Kidney glomerular epithelial cell (primary cell): ENCODE data around the gene TTC7B.

Experiments used
- DNase-seq: peaks from one replicate; lab custom pipeline; 2025; lab: John Stamatoyannopoulos, UW

The TTC7B gene

DNA sequence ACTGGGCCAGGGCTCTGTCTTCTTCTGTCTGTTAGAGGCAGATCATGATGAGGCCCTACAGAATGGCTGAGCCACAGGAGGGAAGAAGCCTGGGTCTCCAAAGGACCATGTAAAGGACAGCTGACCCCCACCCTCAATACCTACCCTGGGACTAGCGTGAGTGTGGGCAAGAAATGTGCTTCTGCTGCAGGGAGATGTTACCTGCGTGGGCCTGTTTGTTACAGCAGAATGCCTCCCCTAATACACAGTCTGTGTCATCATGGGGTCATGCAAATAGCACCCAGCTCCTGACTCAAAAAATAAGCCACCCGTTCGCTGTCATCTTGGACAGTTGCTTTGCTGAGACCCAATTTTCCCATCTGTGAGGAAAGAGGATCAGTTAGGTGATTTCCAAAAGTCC, 328.8 kb downstream of the TTC7B start:
- no peak for DNase-seq

DNA sequence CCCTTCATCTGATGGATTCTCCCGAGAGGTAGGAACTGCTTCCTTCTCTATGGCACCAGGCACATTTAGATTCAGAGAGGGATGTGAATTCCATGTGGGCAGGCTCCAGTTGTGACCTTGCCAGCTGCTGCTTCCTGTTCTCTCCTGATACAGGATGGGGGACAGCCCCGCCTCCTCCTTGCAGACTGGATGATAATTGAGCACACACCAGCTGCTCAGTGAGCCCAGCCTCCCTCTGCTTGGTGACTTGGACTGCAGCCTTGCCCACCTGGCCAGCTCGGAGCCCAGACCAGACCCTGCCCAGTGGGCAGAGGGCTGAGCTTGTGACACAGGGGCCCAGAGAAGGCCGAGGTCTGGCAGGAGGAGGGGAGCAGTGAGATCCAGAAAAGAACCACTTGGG, 329.2 kb downstream of the TTC7B start:
- no peak for DNase-seq

DNA sequence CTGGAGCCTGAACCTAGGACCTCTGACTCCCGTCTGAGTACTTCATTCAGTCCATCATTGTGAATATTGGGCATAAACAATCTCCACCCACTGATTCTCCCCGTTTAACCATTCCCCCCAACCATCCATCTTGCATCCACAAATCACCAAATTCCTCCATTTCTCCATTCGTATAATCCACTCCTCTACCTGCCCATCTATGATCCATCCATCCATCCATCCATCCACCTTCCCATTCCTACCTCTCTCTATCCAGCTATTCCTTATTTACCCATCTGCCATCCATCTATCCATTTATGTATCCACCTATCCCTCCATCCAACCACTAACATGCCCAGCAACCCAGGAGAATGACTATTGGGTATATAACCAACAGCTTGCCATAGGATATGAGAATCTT, 331.9 kb downstream of the TTC7B start:
- DNase-seq, result no peak

DNA sequence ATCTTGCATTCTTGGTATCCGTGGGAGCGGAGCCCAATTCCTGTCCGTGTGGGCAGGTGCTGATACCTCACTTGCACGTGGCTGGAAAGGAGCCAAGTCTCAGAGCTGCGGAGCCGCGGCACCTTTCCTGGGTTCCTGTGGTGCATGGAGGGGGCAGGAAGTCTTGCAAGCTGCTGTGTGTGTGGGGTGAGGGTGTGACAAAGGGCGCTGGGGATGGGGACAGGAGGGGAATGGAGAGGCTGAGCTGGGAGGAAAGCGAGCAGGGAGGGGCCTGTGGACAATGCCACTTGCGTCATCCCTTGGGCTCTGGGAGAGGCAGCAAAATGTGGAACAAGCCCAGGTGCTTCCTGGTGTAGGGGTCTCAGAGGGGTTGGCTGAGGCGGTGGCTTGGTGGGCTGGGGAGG, 332.7 kb downstream of the TTC7B start:
- no peak for DNase-seq

DNA sequence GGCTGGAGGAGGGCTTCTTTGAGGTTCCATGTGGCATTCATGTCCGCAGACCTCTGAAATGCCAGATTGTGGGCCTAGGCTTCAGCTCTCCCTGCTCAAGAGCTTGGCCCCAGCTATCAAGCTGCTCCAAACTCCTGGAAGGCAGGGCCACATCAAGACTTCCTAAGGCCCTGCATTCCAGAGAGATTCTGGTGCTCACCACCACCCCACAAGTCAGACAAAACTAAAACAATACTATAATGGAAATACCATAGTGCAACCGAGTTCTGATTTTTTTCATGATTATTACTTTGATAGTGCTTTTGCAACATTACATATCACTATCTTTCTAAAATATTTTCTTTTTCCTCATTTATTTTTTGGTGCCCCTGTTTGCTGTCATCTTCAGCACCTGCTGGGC, 333.1 kb downstream of the TTC7B start:
- no peak for DNase-seq

DNA sequence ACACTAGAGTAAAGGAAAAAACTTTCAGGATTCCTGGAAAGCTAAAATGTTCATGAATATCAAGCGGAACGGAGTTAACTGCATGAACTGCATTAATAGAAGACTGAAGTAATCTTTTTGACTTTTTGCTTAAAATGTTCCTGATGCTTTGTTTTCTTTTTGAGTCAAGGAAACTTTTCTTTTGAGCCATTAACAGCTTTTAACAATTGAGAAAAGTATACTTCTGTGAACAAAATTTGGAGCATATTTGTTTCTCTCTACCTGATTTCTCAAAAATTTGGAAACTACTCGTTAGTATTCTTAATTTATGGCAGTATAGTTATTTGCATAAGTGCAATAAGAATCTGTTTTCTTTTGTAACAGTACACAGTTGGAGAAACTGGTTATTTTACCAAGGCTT, 340.9 kb downstream of the TTC7B start:
- no peak for DNase-seq
